Measurements from ENCODE around the gene ZNF487. TPM values are rescaled to one million over a fixed set of nuclear protein-coding genes. Genes with fewer than 3 reads are reported as not detected.
A peak's percentile ranks its signal among the peaks of the same experiment; 100 is the strongest.

The ZNF487 gene
- total and polyA plus RNA-seq, 4 donors: 8.4 to 25.4 (median 9.1) TPM

- TF ChIP-seq, protein P1, sequence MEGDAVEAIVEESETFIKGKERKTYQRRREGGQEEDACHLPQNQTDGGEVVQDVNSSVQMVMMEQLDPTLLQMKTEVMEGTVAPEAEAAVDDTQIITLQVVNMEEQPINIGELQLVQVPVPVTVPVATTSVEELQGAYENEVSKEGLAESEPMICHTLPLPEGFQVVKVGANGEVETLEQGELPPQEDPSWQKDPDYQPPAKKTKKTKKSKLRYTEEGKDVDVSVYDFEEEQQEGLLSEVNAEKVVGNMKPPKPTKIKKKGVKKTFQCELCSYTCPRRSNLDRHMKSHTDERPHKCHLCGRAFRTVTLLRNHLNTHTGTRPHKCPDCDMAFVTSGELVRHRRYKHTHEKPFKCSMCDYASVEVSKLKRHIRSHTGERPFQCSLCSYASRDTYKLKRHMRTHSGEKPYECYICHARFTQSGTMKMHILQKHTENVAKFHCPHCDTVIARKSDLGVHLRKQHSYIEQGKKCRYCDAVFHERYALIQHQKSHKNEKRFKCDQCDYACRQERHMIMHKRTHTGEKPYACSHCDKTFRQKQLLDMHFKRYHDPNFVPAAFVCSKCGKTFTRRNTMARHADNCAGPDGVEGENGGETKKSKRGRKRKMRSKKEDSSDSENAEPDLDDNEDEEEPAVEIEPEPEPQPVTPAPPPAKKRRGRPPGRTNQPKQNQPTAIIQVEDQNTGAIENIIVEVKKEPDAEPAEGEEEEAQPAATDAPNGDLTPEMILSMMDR (IDR thresholded peaks at IDR 0.05; ENCODE audit: control extremely low read depth, extremely low read depth): no peak
- peaks cover 0 to 6% (median 2%) of the 10 kb centered on the region in 4 donors for H3K36me3 ChIP-seq (ENCODE audit: control insufficient read depth in 4 of 4, insufficient read depth in 4 of 4, low read length in 4 of 4)
- DNase-seq (no peak), ATAC-seq (ENCODE audit: insufficient read depth, low FRiP score) (no peak)
- H3K27ac ChIP-seq (ENCODE audit: low read depth in 1 of 2, low read length in 1 of 2): no peak overlapping the region
- WGBS, 2 donors: 85 to 88% methylated on average over 7 of the region's 7 CpGs
- H3K4me3 ChIP-seq: no peak overlapping the region
- no peaks in the 10 kb centered on the region for H3K27me3 ChIP-seq (ENCODE audit: control insufficient read depth in 3 of 3, insufficient read depth in 3 of 3, low read length in 2 of 3)
- no peak overlapping the region for H3K9ac ChIP-seq (ENCODE audit: insufficient read depth in 1 of 2, low read length in 2 of 2)
- H3K4me1 ChIP-seq (ENCODE audit: control insufficient read depth in 5 of 5, insufficient read depth in 5 of 5, low read length in 5 of 5): peaks cover 4 to 30% (median 23%) of the 10 kb centered on the region in 5 donors
- H3K9me3 ChIP-seq (ENCODE audit: control insufficient read depth in 4 of 4, insufficient read depth in 3 of 4, low read length in 3 of 4): no peaks in the 10 kb centered on the region
Observed at GRCh38 chr10:43402880-43403452, 33.9 kb upstream of the ZNF487 start.

DNA sequence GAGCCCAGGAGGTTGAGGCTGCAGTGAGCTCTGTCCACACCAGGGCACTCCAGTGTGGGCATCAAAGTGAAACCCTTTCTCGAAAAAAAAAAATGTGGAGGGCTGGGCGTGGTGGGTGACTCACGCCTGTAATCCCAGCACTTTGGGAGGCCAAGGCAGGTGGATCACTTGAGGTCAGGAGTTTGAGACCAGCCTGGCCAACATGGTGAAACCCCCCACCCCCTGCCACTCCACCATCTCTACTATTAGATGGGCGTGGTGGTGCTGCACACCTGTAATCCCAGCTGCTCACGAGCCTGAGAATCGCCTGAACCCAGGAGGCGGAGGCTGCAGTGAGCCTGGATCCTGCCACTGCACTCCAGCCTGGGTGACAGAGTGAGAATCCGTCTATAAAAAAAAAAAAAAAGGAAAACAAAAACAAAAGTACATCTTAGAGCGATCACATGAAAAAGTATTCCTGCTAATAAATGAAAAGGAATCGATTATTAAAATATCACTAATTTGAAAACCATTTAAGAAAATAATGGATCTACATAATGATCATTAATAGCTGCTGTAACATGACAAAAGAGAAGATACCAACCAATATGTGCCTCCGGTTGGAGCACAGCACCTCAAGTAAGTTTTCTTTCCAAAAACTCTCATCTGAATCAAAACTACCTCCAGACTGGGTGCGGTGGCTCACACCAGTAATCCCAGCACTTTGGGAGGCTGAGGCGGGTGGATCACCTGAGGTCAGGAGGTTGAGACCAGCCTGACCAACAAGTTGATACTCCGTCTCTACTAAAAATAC, 32.8 kb upstream of the ZNF487 start:
- Histone ChIP-seq H3K27ac (ENCODE audit: low read depth in 1 of 2, low read length in 1 of 2) (peak overlapping the region in 1 of 2 donors; percentile 33), H3K9ac (ENCODE audit: insufficient read depth in 1 of 2, low read length in 2 of 2) (no peak overlapping the region), H3K9me3 (ENCODE audit: control insufficient read depth in 4 of 4, insufficient read depth in 3 of 4, low read length in 3 of 4) (no peaks in the 10 kb centered on the region), H3K36me3 (ENCODE audit: control insufficient read depth in 4 of 4, insufficient read depth in 4 of 4, low read length in 4 of 4) (peaks cover 0 to 6% (median 2%) of the 10 kb centered on the region in 4 donors), H3K4me1 (ENCODE audit: control insufficient read depth in 5 of 5, insufficient read depth in 5 of 5, low read length in 5 of 5) (peaks cover 4 to 24% (median 18%) of the 10 kb centered on the region in 5 donors), H3K27me3 (ENCODE audit: control insufficient read depth in 3 of 3, insufficient read depth in 3 of 3, low read length in 2 of 3) (no peaks in the 10 kb centered on the region), H3K4me3 (no peak overlapping the region)
- DNase-seq: no peak
- TF ChIP-seq, protein P1 (IDR thresholded peaks at IDR 0.05; ENCODE audit: control extremely low read depth, extremely low read depth): no peak
- 66 to 77% methylated on average over 14 of the region's 14 CpGs for WGBS, 2 donors
- no peak for ATAC-seq (ENCODE audit: insufficient read depth, low FRiP score)

DNA sequence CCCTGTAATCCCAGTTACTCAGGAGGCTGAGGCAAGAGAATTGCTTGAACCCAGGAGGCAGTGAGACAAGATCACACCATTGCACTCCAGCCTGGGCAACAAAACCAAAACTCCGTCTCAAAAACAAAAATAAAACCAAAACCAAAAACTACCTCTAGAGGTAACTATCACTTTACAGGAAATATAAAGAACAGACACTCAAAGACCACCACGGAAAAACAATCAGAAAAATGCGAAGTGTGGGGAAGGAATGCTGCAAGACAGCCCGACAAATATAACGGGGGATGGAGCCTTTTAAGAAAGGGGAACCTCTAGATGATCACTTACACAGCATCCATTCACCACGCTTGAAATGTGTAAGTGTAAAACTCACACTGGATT, 32.2 kb upstream of the ZNF487 start:
- H3K4me3 ChIP-seq: no peak overlapping the region
- 23 to 45% methylated on average over 6 of the region's 6 CpGs for WGBS, 2 donors
- DNase-seq (no peak), ATAC-seq (ENCODE audit: insufficient read depth, low FRiP score) (no peak)
- H3K4me1 ChIP-seq (ENCODE audit: control insufficient read depth in 5 of 5, insufficient read depth in 5 of 5, low read length in 5 of 5): peaks cover 4 to 24% (median 16%) of the 10 kb centered on the region in 5 donors
- no peaks in the 10 kb centered on the region for H3K9me3 ChIP-seq (ENCODE audit: control insufficient read depth in 4 of 4, insufficient read depth in 3 of 4, low read length in 3 of 4)
- TF ChIP-seq, protein P1 (IDR thresholded peaks at IDR 0.05; ENCODE audit: control extremely low read depth, extremely low read depth): no peak
- H3K27me3 ChIP-seq (ENCODE audit: control insufficient read depth in 3 of 3, insufficient read depth in 3 of 3, low read length in 2 of 3): no peaks in the 10 kb centered on the region
- H3K36me3 ChIP-seq (ENCODE audit: control insufficient read depth in 4 of 4, insufficient read depth in 4 of 4, low read length in 4 of 4): peaks cover 0 to 6% (median 0%) of the 10 kb centered on the region in 4 donors
- H3K27ac ChIP-seq (ENCODE audit: low read depth in 1 of 2, low read length in 1 of 2): no peak overlapping the region
- H3K9ac ChIP-seq (ENCODE audit: insufficient read depth in 1 of 2, low read length in 2 of 2): no peak overlapping the region

Data from lung (tissue), 12 donors.